GM23248 (cell line): Measurements from ENCODE around the gene CASP9.

Experiments used
- EZH2 ChIP-seq: fragments of 200-600 bp; sonication (generic); IDR thresholded peaks from 2 replicates; pipeline ENCODE4 v1.6.1; 2018; ENCODE audit warnings: antibody characterized with exemption, mild to moderate bottlenecking; ENCODE audit not compliant: insufficient read depth, poor library complexity, severe bottlenecking
- EZH2phosphoT487 ChIP-seq: fragments of 200-600 bp; sonication (generic); IDR thresholded peaks from 2 replicates; pipeline ENCODE4 v1.6.1; 2018; ENCODE audit warnings: antibody characterized with exemption, moderate library complexity, mild to moderate bottlenecking, low read depth; ENCODE audit not compliant: insufficient read depth

DNA sequence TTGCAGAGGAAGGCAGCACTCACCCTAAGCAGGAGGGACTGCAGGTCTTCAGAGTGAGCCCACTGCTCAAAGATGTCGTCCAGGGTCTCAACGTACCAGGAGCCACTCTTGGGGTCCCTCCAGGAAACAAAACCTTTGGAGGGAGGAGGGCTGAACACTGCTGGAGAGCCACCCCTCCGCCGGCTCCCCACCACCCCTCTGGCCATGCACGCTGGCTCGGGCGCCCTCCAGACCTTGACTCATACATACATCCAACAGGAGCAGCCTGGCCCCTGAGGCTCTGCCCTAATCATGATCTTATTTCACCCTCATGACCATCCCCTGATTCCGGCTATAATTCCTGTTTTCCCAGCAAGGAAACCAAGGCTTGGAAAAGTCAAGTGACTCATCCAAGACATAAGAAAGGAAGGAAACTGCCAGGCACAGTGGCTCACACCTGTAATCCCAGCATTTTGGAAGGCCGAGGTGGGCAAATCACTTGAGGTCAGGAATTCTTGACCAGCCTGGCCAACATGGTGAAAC lies 30.1 kb downstream of the CASP9 start:
- no peak for TF ChIP-seq EZH2
- no peak for TF ChIP-seq EZH2phosphoT487
